IMR-90 (cell line): ENCODE data around the gene MPPED2. TPM values are rescaled to one million over a fixed set of nuclear protein-coding genes. Genes with fewer than 3 reads are reported as not detected.

Experiments
- ATAC-seq: fragments of 200-7000 bp; cut with Tn5 transposase; 2 replicates; pipeline ENCODE4 v1.9.1; 2020; ENCODE audit warnings: low read depth, mild to moderate bottlenecking, moderate library complexity
- Bru-seq: library from RNA; stranded (reverse); fragments of 400-500 nt; gene quantifications from one replicate; lab custom pipeline; 2021; lab: Mats Ljungman, UMichigan
- BruChase-seq, 2 experiments: library from RNA; stranded (reverse); fragments of 400-500 nt; gene quantifications; one replicate each; lab custom pipeline; 2021; lab: Mats Ljungman, UMichigan
- BruUV-seq: library from RNA; stranded (reverse); fragments of 400-500 nt; replicated peaks from 2 replicates; lab custom pipeline; 2021; lab: Mats Ljungman, UMichigan
- CTCF ChIA-PET: fragments of 300-600 bp; formaldehyde crosslinking; extraction: SDS; loops from one replicate; lab custom pipeline; 2021; ENCODE audit warnings: antibody characterized with exemption; lab: Yijun Ruan, JAX
- POLR2A ChIA-PET: fragments of 300-600 bp; sonication (Branson Sonifier 250); formaldehyde crosslinking; loops from one replicate; lab custom pipeline; 2022; ENCODE audit warnings: antibody characterized with exemption; ENCODE audit not compliant: unreplicated experiment; lab: Charles Lee
- DNase-seq: peaks from one replicate; pipeline ENCODE4 v3.0.0; 2013
- H2AFZ ChIP-seq: replicated peaks from 2 replicates; pipeline ENCODE3; 2013; ENCODE audit warnings: low read length, mild to moderate bottlenecking; ENCODE audit not compliant: poor library complexity
- H2AK5ac ChIP-seq: 2 replicates; pipeline ENCODE4 v1.6.1; 2013; ENCODE audit warnings: low read depth, low read length, inconsistent platforms
- H2AK9ac ChIP-seq: replicated peaks from 2 replicates; pipeline ENCODE3; 2013; ENCODE audit warnings: mild to moderate bottlenecking, low read depth, low read length, moderate library complexity; ENCODE audit not compliant: poor library complexity
- H2BK120ac ChIP-seq: 2 replicates; pipeline ENCODE4 v1.6.1; 2013; ENCODE audit warnings: low read depth, low read length, inconsistent platforms
- H2BK15ac ChIP-seq: 3 replicates; pipeline ENCODE4 v1.6.1; 2013; ENCODE audit warnings: low read depth, low read length, inconsistent platforms
- H2BK20ac ChIP-seq: 2 replicates; pipeline ENCODE4 v1.6.1; 2013; ENCODE audit warnings: low read depth, mild to moderate bottlenecking, inconsistent platforms, low read length, moderate library complexity
- H2BK5ac ChIP-seq: 2 replicates; pipeline ENCODE4 v1.6.1; 2013; ENCODE audit warnings: mild to moderate bottlenecking, low read depth, low read length, inconsistent platforms; ENCODE audit not compliant: poor library complexity, severe bottlenecking
- H3K14ac ChIP-seq: replicated peaks from 2 replicates; pipeline ENCODE4 v1.6.1; 2013; ENCODE audit warnings: low read depth, low read length, inconsistent platforms
- H3K18ac ChIP-seq: 2 replicates; pipeline ENCODE4 v1.6.1; 2013; ENCODE audit warnings: low read depth, low read length, control low read depth
- H3K23ac ChIP-seq: 2 replicates; pipeline ENCODE4 v1.6.1; 2013; ENCODE audit warnings: low read depth, low read length, inconsistent platforms
- H3K27ac ChIP-seq: 2 replicates; pipeline ENCODE4 v1.5.1; 2013; ENCODE audit warnings: mild to moderate bottlenecking, control low read depth, low read length; ENCODE audit not compliant: insufficient read depth
- H3K27me3 ChIP-seq: 2 replicates; pipeline ENCODE4 v1.6.1; 2013; ENCODE audit warnings: low read length; ENCODE audit not compliant: control insufficient read depth, insufficient read depth
- H3K36me3 ChIP-seq: 2 replicates; pipeline ENCODE4 v1.6.1; 2013; ENCODE audit warnings: low read length, mixed read lengths; ENCODE audit not compliant: control insufficient read depth, insufficient read depth
- H3K4ac ChIP-seq: 2 replicates; pipeline ENCODE4 v1.6.1; 2013; ENCODE audit warnings: low read depth, low read length, inconsistent platforms
- H3K4me1 ChIP-seq: 2 replicates; pipeline ENCODE4 v1.6.1; 2013; ENCODE audit warnings: low read length, mixed read lengths; ENCODE audit not compliant: control insufficient read depth, insufficient read depth
- H3K4me2 ChIP-seq: 2 replicates; pipeline ENCODE4 v1.6.1; 2013; ENCODE audit warnings: low read depth, mild to moderate bottlenecking, control low read depth, low read length, moderate library complexity
- H3K4me3 ChIP-seq: 2 replicates; pipeline ENCODE4 v1.5.1; 2013; ENCODE audit warnings: low read depth, mild to moderate bottlenecking, control low read depth, low read length, moderate library complexity; ENCODE audit not compliant: insufficient read depth
- H3K56ac ChIP-seq: 2 replicates; pipeline ENCODE4 v1.6.1; 2013; ENCODE audit warnings: low read length, inconsistent platforms; ENCODE audit not compliant: insufficient read depth; ENCODE audit errors: extremely low read depth
- H3K79me1 ChIP-seq, 2 experiments: 2 replicates each; pipeline ENCODE4 v1.6.1; 2013; ENCODE audit warnings: low read length in 2 of 2, inconsistent platforms in 1 of 2, low read depth in 1 of 2
- H3K9ac ChIP-seq: 2 replicates; pipeline ENCODE4 v1.6.1; 2013; ENCODE audit warnings: low read depth, low read length, control low read depth
- H3K9me1 ChIP-seq: 2 replicates; pipeline ENCODE4 v1.6.1; 2013; ENCODE audit warnings: low read length, inconsistent platforms; ENCODE audit not compliant: insufficient read depth
- H3K9me3 ChIP-seq: 2 replicates; pipeline ENCODE4 v1.6.1; 2013; ENCODE audit warnings: low read length; ENCODE audit not compliant: control insufficient read depth, insufficient read depth
- H4K20me1 ChIP-seq: 2 replicates; pipeline ENCODE4 v1.6.1; 2013; ENCODE audit warnings: low read length, inconsistent platforms; ENCODE audit not compliant: insufficient read depth
- H4K5ac ChIP-seq: 2 replicates; pipeline ENCODE4 v1.6.1; 2013; ENCODE audit warnings: mild to moderate bottlenecking, low read depth, low read length, control low read depth
- H4K8ac ChIP-seq, 2 experiments: 2 replicates each; pipeline ENCODE4 v1.6.1; 2013; ENCODE audit warnings: low read depth in 2 of 2, low read length in 2 of 2, control low read depth in 1 of 2, inconsistent platforms in 1 of 2
- H4K91ac ChIP-seq: 2 replicates; pipeline ENCODE4 v1.6.1; 2013; ENCODE audit warnings: low read depth, low read length, inconsistent platforms; ENCODE audit not compliant: insufficient read depth
- BHLHE40 ChIP-seq: fragments of 150-350 bp; IDR thresholded peaks from 2 replicates; pipeline ENCODE4 v1.6.1; 2016; ENCODE audit warnings: mild to moderate bottlenecking, low read depth, low read length
- CEBPB ChIP-seq: IDR thresholded peaks from 2 replicates; pipeline ENCODE4 v1.6.1; 2012; ENCODE audit warnings: low read depth, low read length, improper control_type of control experiment
- CHD1 ChIP-seq: IDR thresholded peaks from 2 replicates; pipeline ENCODE4 v1.6.1; 2012; ENCODE audit warnings: low read depth, low read length, improper control_type of control experiment
- MAZ ChIP-seq: IDR thresholded peaks from 2 replicates; pipeline ENCODE4 v1.6.1; 2012; ENCODE audit warnings: low read depth, mild to moderate bottlenecking, low read length, improper control_type of control experiment, moderate library complexity, borderline replicate concordance
- NFE2L2 ChIP-seq: fragments of 150-350 bp; IDR thresholded peaks from 2 replicates; pipeline ENCODE4 v1.6.1; 2016; ENCODE audit warnings: low read depth, mild to moderate bottlenecking, low read length
- POLR2A ChIP-seq: IDR thresholded peaks from 2 replicates; pipeline ENCODE4 v1.6.1; 2012; ENCODE audit warnings: mild to moderate bottlenecking, low read depth, low read length
- RAD21 ChIP-seq: IDR thresholded peaks from 2 replicates; pipeline ENCODE4 v1.6.1; 2012; ENCODE audit warnings: low read length, improper control_type of control experiment
- USF2 ChIP-seq: fragments of 150-350 bp; IDR thresholded peaks from 2 replicates; pipeline ENCODE4 v1.6.1; 2017; ENCODE audit warnings: mild to moderate bottlenecking, antibody characterized with exemption, low read length, low read depth
- WGBS, 2 experiments: methylation state at CpG; one replicate each; pipeline versions ENCODE4 v1.1.5 to v1.1.7; 2013; ENCODE audit warnings: missing lambda C conversion rate in 2 of 2; ENCODE audit not compliant: insufficient read length in 1 of 2; ENCODE audit errors: extremely low coverage in 2 of 2; 5-methylcytosine and 5-hydroxymethylcytosine counted together
- dilution Hi-C: fragments of 300-500 bp; cut with HindIII; formaldehyde crosslinking; loops from one replicate; pipeline ENCODE4 v1.14.3; 2018; ENCODE audit warnings: low sequenced_read_pairs; ENCODE audit not compliant: unreplicated experiment
- in situ Hi-C: fragments of 300-500 bp; cut with MboI; formaldehyde crosslinking; loops from 3 replicates; pipeline ENCODE4 v1.14.3; 2019; ENCODE audit warnings: low sequenced_read_pairs, inconsistent platforms, mixed read lengths
- intact Hi-C: fragments of 100-400 bp; cut with micrococcal nuclease; formaldehyde crosslinking; loops from 2 replicates; pipeline ENCODE4 v1.10.0; 2022
- long read RNA-seq: library from polyadenylated mRNA; unstranded; transcript quantifications from one replicate; pipeline ENCODE4 v2.0.0, GENCODE V29; 2021; ENCODE audit not compliant: unreplicated experiment
- polyA plus RNA-seq, 3 experiments: library from polyadenylated mRNA; depleted of rRNA; stranded (reverse); fragments of >200 nt; gene quantifications; 2 replicates each; pipeline ENCODE4 v1.2.3, GENCODE V29; 2012; ENCODE audit warnings: low replicate concordance in 1 of 3
- total RNA-seq: library from RNA; depleted of rRNA; stranded (reverse); fragments of >200 nt; gene quantifications from 2 replicates; pipeline ENCODE4 v1.2.3, GENCODE V29; 2012; rRNA removed

MPPED2 gene, protein sequence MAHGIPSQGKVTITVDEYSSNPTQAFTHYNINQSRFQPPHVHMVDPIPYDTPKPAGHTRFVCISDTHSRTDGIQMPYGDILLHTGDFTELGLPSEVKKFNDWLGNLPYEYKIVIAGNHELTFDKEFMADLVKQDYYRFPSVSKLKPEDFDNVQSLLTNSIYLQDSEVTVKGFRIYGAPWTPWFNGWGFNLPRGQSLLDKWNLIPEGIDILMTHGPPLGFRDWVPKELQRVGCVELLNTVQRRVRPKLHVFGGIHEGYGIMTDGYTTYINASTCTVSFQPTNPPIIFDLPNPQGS
- total RNA-seq (not detected in 2 replicates), polyA plus RNA-seq (2012; rRNA removed) (0.10 and 0.11 TPM in 2 replicates), Bru-seq, nascent RNA (percentile 23 among the genes with signal in this experiment), BruChase-seq, experiment 1, labeled RNA remaining after a 6-hour chase (percentile 19 among the genes with signal in this experiment), BruChase-seq, experiment 2, labeled RNA remaining after a 2-hour chase (percentile 26 among the genes with signal in this experiment)
- 0.01 and 0.02 TPM in 2 replicates for polyA plus RNA-seq (2012; cell fraction: cytosol; rRNA removed)
- 0.01 and 0.17 TPM in 2 replicates for polyA plus RNA-seq (2012; cell fraction: nucleus; rRNA removed; ENCODE audit: low replicate concordance)
- long read RNA-seq: 0 reads

GRCh38 chr11:30586251-30587144, at the start of gene MPPED2:
Gene MPPED2 (minus strand): TSS chr11:30586353. CDS start chr11:30580373, 5,980 bp downstream.
- Histone ChIP-seq H4K8ac (no peak within 1 kb of the TSS), H3K27me3 (peaks cover 43% of the 10 kb centered on the region), H3K9ac (no peak within 1 kb of the TSS), H3K4me1 (no peaks in the 10 kb centered on the region), H3K4me2 (peak within 1 kb of the TSS; percentile 72; the same call in 1 of the 2 replicates), H4K5ac (no peak within 1 kb of the TSS), H3K18ac (no peak within 1 kb of the TSS), H2AFZ (peak within 1 kb of the TSS; percentile 66), H3K27ac (no peak within 1 kb of the TSS), H3K4ac (no peak within 1 kb of the TSS), H2BK15ac (no peak within 1 kb of the TSS), H2AK9ac (no peak within 1 kb of the TSS), H3K9me3 (peaks cover 2% of the 10 kb centered on the region; the same call in 1 of the 2 replicates), H3K9me1 (no peaks in the 10 kb centered on the region), H3K36me3 (no peaks in the 10 kb centered on the region), H3K4me3 (peak within 1 kb of the TSS; percentile 29), H4K20me1 (no peaks in the 10 kb centered on the region), H3K79me1 (no peaks in the 10 kb centered on the region), H2BK5ac (no peak within 1 kb of the TSS), H2BK120ac (no peak within 1 kb of the TSS), H3K14ac (no peak within 1 kb of the TSS), H2BK20ac (no peak within 1 kb of the TSS), H2AK5ac (no peak within 1 kb of the TSS), H3K56ac (no peak within 1 kb of the TSS), H4K91ac (no peak within 1 kb of the TSS), H3K23ac (no peak within 1 kb of the TSS)
- in situ Hi-C loops (no loop called here), dilution Hi-C loops (no loop called here), intact Hi-C loops (no loop called here)
- TF ChIP-seq RAD21 (no peak), BHLHE40 (no peak), USF2 (no peak), NFE2L2 (no peak), CHD1 (no peak), MAZ (no peak), POLR2A (no peak), CEBPB (no peak)
- ChIA-PET CTCF (interaction anchor here (0.7 to 1.3 kb wide), 2 partner anchors 9 to 17 kb away, joined by 3 read pairs; no protein-coding TSS in a partner anchor), POLR2A (no interaction called here)
- BruUV-seq: no TSS peak
- 2% methylated on average over 7 of the region's 49 CpGs; no CpG with 5 or more reads in 1 of the 2 experiments for WGBS, 2 experiments
- peak; percentile 56 for ATAC-seq
- DNase-seq: no peak
